Left lung (tissue), 10 donors: ENCODE measurements around the gene TUT1. TPM values are rescaled to one million over a fixed set of nuclear protein-coding genes. Genes with fewer than 3 reads are reported as not detected.

ENCODE experiments used
- ATAC-seq: fragments of 200-7000 bp; cut with Tn5 transposase; one replicate; pipeline ENCODE4 v1.9.1; 2020; ENCODE audit warnings: moderate library complexity
- DNase-seq, 4 donors: peaks; one replicate each; pipeline ENCODE4 v3.0.0-alpha.2; 2013 to 2020
- H3K27ac ChIP-seq, 2 donors: fragments of 200-600 bp; sonication (generic) in 1 of 2; one replicate each; pipeline versions ENCODE4 v1.5.0 to v1.8.0; 2020 to 2021
- H3K27me3 ChIP-seq, 2 donors: fragments of 200-600 bp; sonication (generic) in 1 of 2; one replicate each; pipeline versions ENCODE4 v1.5.0 to v1.8.0; 2020 to 2021
- H3K36me3 ChIP-seq, 2 donors: fragments of 200-600 bp; sonication (generic) in 1 of 2; one replicate each; pipeline versions ENCODE4 v1.5.0 to v1.8.0; 2020 to 2021
- H3K4me1 ChIP-seq, 2 donors: fragments of 200-600 bp; one replicate each; pipeline ENCODE4 v1.8.0; 2021
- H3K4me3 ChIP-seq, 2 donors: fragments of 200-600 bp; sonication (generic) in 1 of 2; one replicate each; pipeline versions ENCODE4 v1.5.0 to v1.8.0; 2020 to 2021; ENCODE audit warnings: mild to moderate bottlenecking in 1 of 2
- H3K9me3 ChIP-seq, 2 donors: fragments of 200-600 bp; sonication (generic) in 1 of 2; one replicate each; pipeline versions ENCODE4 v1.5.0 to v1.8.0; 2020 to 2021
- CTCF ChIP-seq, 2 donors: fragments of 200-600 bp; sonication (generic) in 1 of 2; IDR thresholded peaks; one replicate each; pipeline versions ENCODE4 v1.5.0 to v1.8.0; 2021; ENCODE audit warnings: antibody characterized with exemption in 2 of 2
- intact Hi-C, 2 donors: fragments of 100-400 bp; cut with DNase I; formaldehyde crosslinking; loops; one replicate each; pipeline versions ENCODE4 v1.11.2 to v1.14.2; 2022
- polyA plus RNA-seq, 6 donors: library from polyadenylated mRNA; unstranded; fragments of 120-200 nt; gene quantifications; one replicate each; pipeline ENCODE4 v1.2.1, GENCODE V29; 2013; ENCODE audit not compliant: insufficient read length in 6 of 6
- total RNA-seq, 2 donors: library from RNA; stranded (reverse); fragmentation: NEBNext Ultra II Directional; extraction: Animal tissue kit (Norgen Biotek cat#: 25700); gene quantifications; one replicate each; pipeline ENCODE4 v1.2.1, GENCODE V29; 2021
- donor health status: DM: no; HTN: yes; CAD: no.
- donor health status: DM: no; HTN: no; CAD: no.

The TUT1 gene
- total and polyA plus RNA-seq, 8 donors: 12.6 to 27.8 (median 22.3) TPM

- no peaks in the 10 kb centered on the region for H3K27me3 ChIP-seq
- intact Hi-C loops: no loop called here
- H3K9me3 ChIP-seq: no peaks in the 10 kb centered on the region
- H3K4me1 ChIP-seq: peaks cover 11 to 60% of the 10 kb centered on the region in 2 donors
- no peak for TF ChIP-seq CTCF (IDR thresholded peaks at IDR 0.05)
- no peak overlapping the region for H3K4me3 ChIP-seq
- peaks cover 0 to 61% of the 10 kb centered on the region in 2 donors for H3K36me3 ChIP-seq
- ATAC-seq (no peak), DNase-seq (no peak)
- no peak overlapping the region for H3K27ac ChIP-seq
These were observed 19.1 kb upstream of the TUT1 start for GRCh38 chr11:62610403-62610802.

- intact Hi-C loops: no loop called here
- no peak for ATAC-seq
- DNase-seq: peak in 1 of 4 donors; percentile 55
- peaks cover 11 to 51% of the 10 kb centered on the region in 2 donors for H3K4me1 ChIP-seq
- H3K27me3 ChIP-seq: no peaks in the 10 kb centered on the region
- TF ChIP-seq CTCF (IDR thresholded peaks at IDR 0.05): no peak
- no peak overlapping the region for H3K4me3 ChIP-seq
- H3K27ac ChIP-seq: no peak overlapping the region
- H3K9me3 ChIP-seq: no peaks in the 10 kb centered on the region
- peaks cover 0 to 68% of the 10 kb centered on the region in 2 donors for H3K36me3 ChIP-seq
These were observed 17.5 kb upstream of the TUT1 start for GRCh38 chr11:62608776-62609175.

- no peaks in the 10 kb centered on the region for H3K9me3 ChIP-seq
- no peak overlapping the region for H3K4me3 ChIP-seq
- no peak for TF ChIP-seq CTCF (IDR thresholded peaks at IDR 0.05)
- DNase-seq (peak in 1 of 4 donors; percentile 10), ATAC-seq (no peak)
- peaks cover 0 to 68% of the 10 kb centered on the region in 2 donors for H3K36me3 ChIP-seq
- peaks cover 16 to 48% of the 10 kb centered on the region in 2 donors for H3K4me1 ChIP-seq
- intact Hi-C loops: no loop called here
- H3K27ac ChIP-seq: peak overlapping the region in 1 of 2 donors; percentile 13
- no peaks in the 10 kb centered on the region for H3K27me3 ChIP-seq
These were observed 16.4 kb upstream of the TUT1 start for GRCh38 chr11:62607714-62608113.

- Histone ChIP-seq H3K9me3 (no peaks in the 10 kb centered on the region), H3K4me3 (no peak overlapping the region), H3K36me3 (peaks cover 0 to 71% of the 10 kb centered on the region in 2 donors), H3K27me3 (no peaks in the 10 kb centered on the region), H3K4me1 (peaks cover 11 to 46% of the 10 kb centered on the region in 2 donors), H3K27ac (no peak overlapping the region)
- no peak for TF ChIP-seq CTCF (IDR thresholded peaks at IDR 0.05)
- ATAC-seq: no peak
- DNase-seq: peak in 1 of 4 donors; percentile 47
- intact Hi-C loops: no loop called here
These were observed 14.6 kb upstream of the TUT1 start for GRCh38 chr11:62605902-62606301.

DNA sequence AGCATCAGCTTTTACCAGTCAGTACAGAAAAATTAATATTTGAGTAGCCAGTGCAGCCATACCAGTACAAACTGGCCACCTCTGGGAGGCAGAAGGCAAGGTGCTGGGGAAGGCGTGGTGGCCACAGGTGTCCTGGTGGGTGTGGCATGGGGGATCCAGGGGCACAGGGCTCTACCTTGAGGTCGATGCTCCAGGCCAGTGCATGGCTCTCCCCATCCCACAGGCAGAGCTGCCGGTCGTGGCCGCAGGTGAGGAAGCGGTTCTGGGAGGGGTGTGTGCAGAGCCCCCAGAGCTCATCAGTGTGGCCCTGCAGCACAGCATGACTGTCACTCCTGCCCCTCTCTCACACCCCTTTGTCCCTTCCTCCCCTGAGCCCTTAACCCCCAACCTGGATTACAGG lies 14.1 kb upstream of the TUT1 start:
- intact Hi-C loops: no loop called here

More for the DNA sequence above, 14.1 kb upstream of the TUT1 start:
- no peak overlapping the region for H3K4me3 ChIP-seq
- H3K4me1 ChIP-seq: peaks cover 8 to 44% of the 10 kb centered on the region in 2 donors
- no peaks in the 10 kb centered on the region for H3K9me3 ChIP-seq
- DNase-seq (peak in 1 of 4 donors; percentile 47), ATAC-seq (no peak)
- H3K27me3 ChIP-seq: no peaks in the 10 kb centered on the region
- no peak overlapping the region for H3K27ac ChIP-seq
- TF ChIP-seq CTCF (IDR thresholded peaks at IDR 0.05): no peak
- peaks cover 0 to 67% of the 10 kb centered on the region in 2 donors for H3K36me3 ChIP-seq
